Kidney epithelial cell (primary cell): ENCODE results near the gene ADD2. TPM values are rescaled to one million over a fixed set of nuclear protein-coding genes. Genes with fewer than 3 reads are reported as not detected.
"Not testable (repeated sequence)": the region's sequence is repeated elsewhere in the genome, so short reads cannot be mapped to it uniquely, and the experiment has no call there.

Source experiments
- DNase-seq: peaks from one replicate; pipeline ENCODE4 v3.0.0-alpha.2; 2010; ENCODE audit warnings: low read depth
- H3K27me3 ChIP-seq: 2 replicates; pipeline ENCODE4 v1.6.0; 2011; ENCODE audit warnings: low read length; ENCODE audit not compliant: control insufficient read depth, insufficient read depth
- H3K36me3 ChIP-seq: 2 replicates; pipeline ENCODE4 v1.5.1; 2011; ENCODE audit warnings: low read length; ENCODE audit not compliant: control insufficient read depth, insufficient read depth
- H3K4me3 ChIP-seq: 2 replicates; pipeline ENCODE4 v1.5.1; 2011; ENCODE audit warnings: low read depth, mild to moderate bottlenecking, control low read depth, low read length
- CTCF ChIP-seq: IDR thresholded peaks from 2 replicates; pipeline ENCODE4 v1.5.1; 2011; ENCODE audit warnings: mild to moderate bottlenecking, moderate library complexity, low read length, control low read depth, inconsistent platforms; ENCODE audit not compliant: insufficient read depth, poor library complexity, severe bottlenecking
- total RNA-seq: library from RNA; depleted of rRNA; stranded (reverse); fragments of >200 nt; gene quantifications from 2 replicates; pipeline ENCODE4 v1.2.3, GENCODE V29; 2015

ADD2 gene
- total RNA-seq, 1 donor from 2014 or later = 9.9 TPM

GRCh38 chr2:70746094-70746974, 21.7 kb downstream of the ADD2 start:
- Histone ChIP-seq H3K27me3 (no peaks in the 10 kb centered on the region), H3K4me3 (no peak overlapping the region), H3K36me3 (no peaks in the 10 kb centered on the region)
- no peak for TF ChIP-seq CTCF
- no peak for DNase-seq

- no peak for DNase-seq
These were observed 22.6 kb downstream of the ADD2 start for GRCh38 chr2:70745276-70745825.

DNA sequence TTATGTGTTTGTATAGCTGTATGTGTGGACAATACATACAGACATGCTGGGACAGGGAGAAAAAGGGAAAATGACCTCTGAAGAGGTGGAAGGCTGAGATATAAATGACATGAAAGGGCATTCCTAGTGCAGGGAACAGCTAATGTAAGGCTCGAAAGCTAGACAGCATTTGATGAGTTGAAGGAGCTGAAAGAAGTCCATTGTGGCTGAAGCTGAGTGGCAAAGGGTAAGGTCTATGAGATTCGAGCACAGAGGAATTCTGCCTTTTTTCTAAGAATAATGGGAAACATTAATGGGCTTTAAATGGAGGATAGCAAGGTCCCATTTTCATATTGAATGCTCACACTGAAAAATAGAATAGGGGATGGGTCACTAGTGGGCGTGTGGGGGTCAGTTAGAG, 23.6 kb downstream of the ADD2 start:
- no peak overlapping the region for H3K4me3 ChIP-seq
- no peak for TF ChIP-seq CTCF
- no peaks in the 10 kb centered on the region for H3K27me3 ChIP-seq
- H3K36me3 ChIP-seq = no peaks in the 10 kb centered on the region
- DNase-seq = no peak

More at GRCh38 chr2:70745276-70745825, 22.6 kb downstream of the ADD2 start:
- H3K36me3 ChIP-seq = no peaks in the 10 kb centered on the region
- no peaks in the 10 kb centered on the region for H3K27me3 ChIP-seq
- no peak overlapping the region for H3K4me3 ChIP-seq
- TF ChIP-seq CTCF = no peak

- Histone ChIP-seq H3K4me3 (no peak overlapping the region), H3K36me3 (no peaks in the 10 kb centered on the region), H3K27me3 (no peaks in the 10 kb centered on the region)
- TF ChIP-seq CTCF = no peak
- DNase-seq = no peak
These were observed 24.3 kb downstream of the ADD2 start for GRCh38 chr2:70743677-70744076.

GRCh38 chr2:70743068-70743467, 24.9 kb downstream of the ADD2 start:
- TF ChIP-seq CTCF = no peak
- no peak for DNase-seq

DNA sequence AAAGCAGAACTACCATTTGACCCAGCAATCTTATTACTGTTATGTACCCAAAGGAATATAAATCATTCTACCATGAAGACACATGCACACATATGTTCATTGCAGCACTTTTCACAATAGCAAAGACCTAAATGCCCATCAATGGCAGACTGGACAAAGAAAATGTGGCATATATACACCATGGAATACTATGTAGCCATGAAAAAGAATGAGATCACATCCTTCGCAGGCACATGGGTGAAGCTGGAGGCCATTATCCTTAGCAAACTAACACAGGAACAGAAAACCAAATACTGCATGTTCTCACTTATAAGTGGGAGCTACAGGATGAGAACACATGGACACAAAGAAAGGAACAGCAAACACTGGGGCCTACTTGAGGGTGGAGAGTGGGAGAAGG, 28.5 kb downstream of the ADD2 start:
- H3K27me3 ChIP-seq, H3K4me3 ChIP-seq, DNase-seq, H3K36me3 ChIP-seq: not testable (repeated sequence)

More at GRCh38 chr2:70743068-70743467, 24.9 kb downstream of the ADD2 start:
- no peaks in the 10 kb centered on the region for H3K36me3 ChIP-seq
- no peaks in the 10 kb centered on the region for H3K27me3 ChIP-seq
- H3K4me3 ChIP-seq = no peak overlapping the region
